GM12878 (cell line): Measurements from ENCODE around the gene SEZ6L2. TPM values are rescaled to one million over a fixed set of nuclear protein-coding genes. Genes with fewer than 3 reads are reported as not detected.

ENCODE experiments used
- ATAC-seq: fragments of 200-7000 bp; cut with Tn5 transposase; 3 replicates; pipeline ENCODE4 v1.9.1; 2020; ENCODE audit warnings: mild to moderate bottlenecking, moderate library complexity
- BruUV-seq: library from RNA; stranded (reverse); fragments of 400-500 nt; replicated peaks from 2 replicates; lab custom pipeline; 2021; lab: Mats Ljungman, UMichigan
- CTCF ChIA-PET: fragments of 300-600 bp; sonication (Branson Sonifier 250); formaldehyde crosslinking; extraction: SDS; loops from one replicate; lab custom pipeline; 2021; ENCODE audit warnings: inconsistent platforms; lab: Yijun Ruan, JAX
- POLR2A ChIA-PET: fragments of 350-600 bp; formaldehyde crosslinking; extraction: SDS; loops from one replicate; lab custom pipeline; 2021; ENCODE audit warnings: inconsistent platforms; lab: Charles Lee
- RAD21 ChIA-PET: fragments of 300-600 bp; sonication (Branson Sonifier 250); formaldehyde crosslinking; loops from one replicate; lab custom pipeline; 2023; ENCODE audit warnings: antibody characterized with exemption; ENCODE audit not compliant: unreplicated experiment; lab: Charles Lee
- SMC1A ChIA-PET: fragments of 300-600 bp; sonication (Branson Sonifier 250); formaldehyde crosslinking; loops from one replicate; lab custom pipeline; 2023; ENCODE audit not compliant: unreplicated experiment, uncharacterized antibody; lab: Charles Lee
- DNase-seq: peaks from one replicate; pipeline ENCODE4 v3.0.0-alpha.2; 2011; ENCODE audit warnings: low read depth, low spot score
- FAIRE-seq: peaks from 3 replicates; lab custom pipeline; 2011; peaks lifted over from hg19 to GRCh38; lab: Jason Lieb, UNC
- H2AFZ ChIP-seq: 2 replicates; pipeline ENCODE4 v1.6.0; 2011; ENCODE audit warnings: low read depth, low read length, control low read depth; ENCODE audit not compliant: control insufficient read depth
- H3K27ac ChIP-seq: 2 replicates; pipeline ENCODE4 v1.5.1; 2011; ENCODE audit warnings: control low read depth; ENCODE audit not compliant: control insufficient read depth, insufficient read depth
- H3K27me3 ChIP-seq, 2 experiments: replicated peaks in 1 of 2; 2 replicates each; pipeline versions ENCODE4 v1.6.0 to v1.6.1; 2011; ENCODE audit warnings: low read length in 1 of 2; ENCODE audit not compliant: control insufficient read depth in 2 of 2, insufficient read depth in 2 of 2
- H3K36me3 ChIP-seq, 2 experiments: 2 replicates each; pipeline ENCODE4 v1.5.1; 2011; ENCODE audit warnings: low read length in 1 of 2; ENCODE audit not compliant: control insufficient read depth in 2 of 2, insufficient read depth in 2 of 2
- H3K4me1 ChIP-seq: 2 replicates; pipeline ENCODE4 v1.6.1; 2011; ENCODE audit warnings: mild to moderate bottlenecking, low read length, moderate library complexity, mixed read lengths; ENCODE audit not compliant: control insufficient read depth, insufficient read depth
- H3K4me2 ChIP-seq: 2 replicates; pipeline ENCODE4 v1.6.0; 2011; ENCODE audit warnings: control low read depth; ENCODE audit not compliant: control insufficient read depth, insufficient read depth
- H3K4me3 ChIP-seq: fragments of 200-600 bp; sonication (generic); 2 replicates; pipeline ENCODE4 v1.5.1; 2016
- H3K79me2 ChIP-seq: 2 replicates; pipeline ENCODE4 v1.6.0; 2011; ENCODE audit warnings: low read length; ENCODE audit not compliant: control insufficient read depth, insufficient read depth
- H3K9ac ChIP-seq: 2 replicates; pipeline ENCODE4 v1.8.0; 2011; ENCODE audit warnings: low read length, control low read depth, mixed read lengths; ENCODE audit not compliant: control insufficient read depth, insufficient read depth
- H3K9me3 ChIP-seq: replicated peaks from 3 replicates; pipeline ENCODE4 v1.5.1; 2011; ENCODE audit warnings: mild to moderate bottlenecking, low read length; ENCODE audit not compliant: control insufficient read depth, insufficient read depth
- H4K20me1 ChIP-seq: 2 replicates; pipeline ENCODE4 v1.6.0; 2011; ENCODE audit not compliant: control insufficient read depth, insufficient read depth
- CBX5 ChIP-seq: sonication (generic); IDR thresholded peaks from 2 replicates; pipeline ENCODE4 v1.6.1; 2016; ENCODE audit warnings: low read depth, moderate library complexity, mild to moderate bottlenecking, inconsistent platforms
- GATAD2B ChIP-seq: fragments of 450-650 bp; conservative IDR thresholded peaks from 2 replicates; pipeline ENCODE4 v1.6.1; 2017; ENCODE audit warnings: low read depth, mild to moderate bottlenecking, moderate library complexity
- HDAC6 ChIP-seq: fragments of 200-600 bp; sonication (generic); IDR thresholded peaks from one replicate; pipeline ENCODE4 v1.8.0; 2017; ENCODE audit warnings: antibody characterized with exemption; ENCODE audit not compliant: unreplicated experiment
- IKZF1 ChIP-seq: fragments of 450-650 bp; conservative IDR thresholded peaks from 2 replicates; pipeline ENCODE4 v1.6.1; 2017; ENCODE audit warnings: antibody characterized with exemption, mild to moderate bottlenecking
- KAT2A ChIP-seq: conservative IDR thresholded peaks from 2 replicates; pipeline ENCODE4 v1.6.1; 2011; ENCODE audit warnings: low read depth, low read length; ENCODE audit not compliant: control insufficient read depth
- MXI1 ChIP-seq: fragments of 150-350 bp; IDR thresholded peaks from 2 replicates; pipeline ENCODE4 v1.6.1; 2011; ENCODE audit warnings: low read depth, mild to moderate bottlenecking, inconsistent platforms, low read length, improper control_type of control experiment
- NR2C1 ChIP-seq: fragments of 450-650 bp; IDR thresholded peaks from 2 replicates; pipeline ENCODE4 v1.6.1; 2017; ENCODE audit warnings: antibody characterized with exemption, mild to moderate bottlenecking, moderate library complexity
- PAX8 ChIP-seq: fragments of 450-650 bp; IDR thresholded peaks from 2 replicates; pipeline ENCODE4 v1.6.1; 2017; ENCODE audit warnings: mild to moderate bottlenecking, moderate library complexity
- STAT3 ChIP-seq: IDR thresholded peaks from 2 replicates; pipeline ENCODE4 v1.6.1; 2011; ENCODE audit warnings: low read depth, low read length, improper control_type of control experiment
- YBX1 ChIP-seq: fragments of 450-650 bp; IDR thresholded peaks from 2 replicates; pipeline ENCODE4 v1.6.1; 2016; ENCODE audit warnings: antibody characterized with exemption
- YY1 ChIP-seq: IDR thresholded peaks from 2 replicates; pipeline ENCODE4 v1.6.1; 2011; ENCODE audit warnings: low read depth, mild to moderate bottlenecking, low read length
- ZNF217 ChIP-seq: fragments of 450-650 bp; IDR thresholded peaks from 2 replicates; pipeline ENCODE4 v1.6.1; 2017; ENCODE audit warnings: antibody characterized with exemption, mild to moderate bottlenecking
- WGBS: methylation state at CpG from one replicate; pipeline ENCODE4 v1.1.6; 2016; ENCODE audit warnings: low lambda C conversion rate; ENCODE audit not compliant: insufficient replicate concordance, insufficient coverage; ENCODE audit errors: missing lambda C conversion rate; 5-methylcytosine and 5-hydroxymethylcytosine counted together
- in situ Hi-C: fragments of 300-500 bp; cut with MboI; formaldehyde crosslinking; loops from 9 replicates; pipeline ENCODE4 v1.14.3; 2018; ENCODE audit warnings: mixed read lengths
- intact Hi-C: fragments of 100-400 bp; cut with micrococcal nuclease; formaldehyde crosslinking; loops from one replicate; pipeline ENCODE4 v1.14.2; 2022; ENCODE audit not compliant: unreplicated experiment
- polyA plus RNA-seq, 11 experiments: library from polyadenylated mRNA; depleted of rRNA in 4 of 11; unstranded in 6 of 11; stranded (reverse) in 5 of 11; fragments of >200 nt; fragmentation: Nextera tagmentation in 4 of 11; fragmentation: Illumina TruSeq in 1 of 11; extraction: Ambion mirVana in 4 of 11; extraction: Trizol in 1 of 11; gene quantifications; 1 replicate in 1 of 11; 2 replicates in 10 of 11; pipeline versions ENCODE4 v1.2.1 to v1.2.3, GENCODE V29; 2011 to 2016; ENCODE audit warnings: inconsistent platforms in 2 of 11, missing spikeins in 2 of 11, low read depth in 1 of 11
- total RNA-seq, 4 experiments: library from RNA; depleted of rRNA in 3 of 4; stranded (reverse); fragments of >200 nt in 3 of 4; fragmentation: Illumina TruSeq in 1 of 4; extraction: Trizol in 1 of 4; gene quantifications; 2 replicates each; pipeline versions ENCODE4 v1.2.1 to v1.2.3, GENCODE V29; 2013 to 2021
- TF ChIP-seq, protein P1 (sequence below): fragments of 450-650 bp; IDR thresholded peaks from 2 replicates; pipeline ENCODE4 v1.6.1; 2017; ENCODE audit warnings: mild to moderate bottlenecking
- TF ChIP-seq, protein P2 (sequence below): fragments of 450-650 bp; IDR thresholded peaks from 2 replicates; pipeline ENCODE4 v1.6.1; 2016; ENCODE audit warnings: mild to moderate bottlenecking

SEZ6L2 gene
- total and polyA plus RNA-seq, 10 of the 15 experiments (the other 5 are each of a cell fraction or from before 2014, with no cell fraction given), result 0.06 to 0.49 TPM; not detected in 8

DNA sequence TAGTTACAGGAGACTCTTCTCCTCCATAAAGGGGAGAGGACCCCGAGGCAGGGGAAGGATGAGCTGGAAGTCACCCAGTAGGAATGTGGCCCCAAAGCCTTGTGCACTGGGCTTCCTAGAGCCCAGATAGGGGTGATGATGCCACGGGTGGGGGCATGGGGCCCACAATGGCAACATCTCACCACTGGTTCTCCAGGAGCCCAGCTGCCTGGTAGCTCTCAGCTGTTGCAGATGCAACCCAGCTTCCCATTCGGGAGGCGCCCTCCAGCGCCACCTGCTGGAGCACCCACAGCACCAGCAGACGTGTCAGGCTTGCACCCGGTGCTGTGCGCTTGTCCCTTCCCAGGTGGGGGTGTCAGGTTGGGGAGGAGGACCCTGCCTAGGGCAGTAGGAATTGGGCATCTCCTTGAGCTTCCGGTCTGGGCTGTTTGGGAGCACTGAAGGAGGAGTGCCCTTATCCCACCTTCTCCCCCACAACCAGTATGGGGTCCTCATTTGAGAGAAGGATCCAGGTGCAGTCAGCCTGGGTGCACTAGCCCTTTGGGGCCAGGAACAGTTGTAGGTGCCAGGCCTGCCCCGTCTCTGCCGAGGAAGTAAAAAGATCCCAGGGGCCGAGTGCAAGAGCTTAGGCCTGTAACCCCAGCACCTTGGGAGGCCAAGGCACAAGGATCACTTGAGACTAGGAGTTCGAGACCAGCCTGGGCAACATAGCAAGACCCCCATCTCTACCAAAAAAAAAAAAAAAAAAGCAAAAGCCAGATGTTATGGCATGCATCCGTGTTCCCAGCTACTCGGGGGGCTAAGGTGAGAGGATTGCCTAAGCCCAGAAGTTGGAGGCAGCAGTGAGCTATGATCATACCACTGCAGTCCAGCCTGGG lies 50.7 kb downstream of the SEZ6L2 start (continued):
- TF ChIP-seq, protein P1, sequence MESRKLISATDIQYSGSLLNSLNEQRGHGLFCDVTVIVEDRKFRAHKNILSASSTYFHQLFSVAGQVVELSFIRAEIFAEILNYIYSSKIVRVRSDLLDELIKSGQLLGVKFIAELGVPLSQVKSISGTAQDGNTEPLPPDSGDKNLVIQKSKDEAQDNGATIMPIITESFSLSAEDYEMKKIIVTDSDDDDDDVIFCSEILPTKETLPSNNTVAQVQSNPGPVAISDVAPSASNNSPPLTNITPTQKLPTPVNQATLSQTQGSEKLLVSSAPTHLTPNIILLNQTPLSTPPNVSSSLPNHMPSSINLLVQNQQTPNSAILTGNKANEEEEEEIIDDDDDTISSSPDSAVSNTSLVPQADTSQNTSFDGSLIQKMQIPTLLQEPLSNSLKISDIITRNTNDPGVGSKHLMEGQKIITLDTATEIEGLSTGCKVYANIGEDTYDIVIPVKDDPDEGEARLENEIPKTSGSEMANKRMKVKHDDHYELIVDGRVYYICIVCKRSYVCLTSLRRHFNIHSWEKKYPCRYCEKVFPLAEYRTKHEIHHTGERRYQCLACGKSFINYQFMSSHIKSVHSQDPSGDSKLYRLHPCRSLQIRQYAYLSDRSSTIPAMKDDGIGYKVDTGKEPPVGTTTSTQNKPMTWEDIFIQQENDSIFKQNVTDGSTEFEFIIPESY, result no peak
- TF ChIP-seq MXI1, result no peak
- peak; percentile 77 for TF ChIP-seq YY1
- TF ChIP-seq YBX1, result no peak

DNA sequence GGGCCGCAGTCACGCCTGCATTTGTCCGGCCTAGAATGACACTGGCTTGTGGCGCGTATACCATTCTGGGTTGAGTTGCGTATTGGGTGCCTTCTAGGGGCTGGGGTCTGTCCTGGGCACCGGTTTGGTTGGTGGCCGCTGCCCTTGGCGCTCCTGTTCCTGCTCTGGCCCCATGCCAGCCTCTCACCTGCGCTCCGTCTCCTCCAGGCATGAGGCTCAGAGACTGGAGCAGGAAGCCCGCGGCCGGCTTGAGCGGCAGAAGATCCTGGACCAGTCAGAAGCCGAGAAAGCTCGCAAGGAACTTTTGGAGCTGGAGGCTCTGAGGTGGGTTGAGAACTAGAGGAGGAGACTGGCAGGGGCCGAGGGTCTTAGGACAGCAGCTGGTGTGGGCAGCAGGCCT lies 53.7 kb downstream of the SEZ6L2 start:
- H3K36me3 ChIP-seq, result peaks cover 3 to 5% of the 10 kb centered on the region in 2 experiments; a peak in 3 of 4 replicates
- ATAC-seq (no peak), FAIRE-seq (no peak), DNase-seq (no peak)
- intact Hi-C loops, result no loop called here
- no peaks in the 10 kb centered on the region for H3K79me2 ChIP-seq
- BruUV-seq, result no TSS peak
- no peak overlapping the region for H3K9ac ChIP-seq
- no peaks in the 10 kb centered on the region for H3K9me3 ChIP-seq
- POLR2A ChIA-PET, result interaction anchor here (0.5 to 1.0 kb wide), 2 partner anchors 34 to 117 kb away, joined by 3 read pairs; no protein-coding TSS in a partner anchor
- SMC1A ChIA-PET, result no interaction called here
- RAD21 ChIA-PET, result no interaction called here
- 88% methylated on average over 18 of the region's 18 CpGs for WGBS
- no peaks in the 10 kb centered on the region for H3K27me3 ChIP-seq
- no peaks in the 10 kb centered on the region for H3K4me1 ChIP-seq
- H3K4me2 ChIP-seq, result no peak overlapping the region
- H2AFZ ChIP-seq, result no peak overlapping the region
- TF ChIP-seq, protein P2, sequence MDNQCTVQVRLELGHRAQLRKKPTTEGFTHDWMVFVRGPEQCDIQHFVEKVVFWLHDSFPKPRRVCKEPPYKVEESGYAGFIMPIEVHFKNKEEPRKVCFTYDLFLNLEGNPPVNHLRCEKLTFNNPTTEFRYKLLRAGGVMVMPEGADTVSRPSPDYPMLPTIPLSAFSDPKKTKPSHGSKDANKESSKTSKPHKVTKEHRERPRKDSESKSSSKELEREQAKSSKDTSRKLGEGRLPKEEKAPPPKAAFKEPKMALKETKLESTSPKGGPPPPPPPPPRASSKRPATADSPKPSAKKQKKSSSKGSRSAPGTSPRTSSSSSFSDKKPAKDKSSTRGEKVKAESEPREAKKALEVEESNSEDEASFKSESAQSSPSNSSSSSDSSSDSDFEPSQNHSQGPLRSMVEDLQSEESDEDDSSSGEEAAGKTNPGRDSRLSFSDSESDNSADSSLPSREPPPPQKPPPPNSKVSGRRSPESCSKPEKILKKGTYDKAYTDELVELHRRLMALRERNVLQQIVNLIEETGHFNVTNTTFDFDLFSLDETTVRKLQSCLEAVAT, result no peak
- TF ChIP-seq NR2C1, result no peak
- no peak for TF ChIP-seq PAX8
- TF ChIP-seq IKZF1, result no peak
- no peak for TF ChIP-seq ZNF217
- no peak for TF ChIP-seq GATAD2B
- no peak for TF ChIP-seq STAT3
- TF ChIP-seq CBX5, result no peak
- TF ChIP-seq MXI1, result no peak
- TF ChIP-seq HDAC6, result no peak
- TF ChIP-seq KAT2A, result no peak
- TF ChIP-seq, all 136 proteins: peak for 0
- Histone ChIP-seq H3K27ac (no peak overlapping the region), H3K4me3 (no peak overlapping the region), H4K20me1 (no peaks in the 10 kb centered on the region)
- CTCF ChIA-PET, result interaction anchor here (1.0 to 4.6 kb wide), 2 partner anchors 19 to 186 kb away, joined by 3 to 55 read pairs; no protein-coding TSS in a partner anchor
- in situ Hi-C loops, result no loop called here
